H9 (cell line): ENCODE data around the gene SNRNP25. TPM values are rescaled to one million over a fixed set of nuclear protein-coding genes. Genes with fewer than 3 reads are reported as not detected.

Source experiments
- DNase-seq: peaks from one replicate; pipeline ENCODE4 v3.0.0-alpha.2; 2017
- H2AFZ ChIP-seq: one replicate; pipeline ENCODE4 v1.6.1; 2013; ENCODE audit warnings: mild to moderate bottlenecking, low read length, control low read depth, moderate library complexity
- H2AK5ac ChIP-seq: 2 replicates; pipeline ENCODE4 v1.6.1; 2013; ENCODE audit warnings: low read length, control low read depth, mixed read lengths; ENCODE audit not compliant: insufficient read length
- H2BK120ac ChIP-seq: one replicate; pipeline ENCODE4 v1.6.1; 2013; ENCODE audit warnings: low read depth, mild to moderate bottlenecking, low read length, control low read depth, inconsistent platforms; ENCODE audit not compliant: poor library complexity, severe bottlenecking
- H2BK12ac ChIP-seq: 2 replicates; pipeline ENCODE4 v1.6.1; 2013; ENCODE audit warnings: low read length, control low read depth, mixed read lengths, low read depth; ENCODE audit not compliant: insufficient read length
- H2BK15ac ChIP-seq: 2 replicates; pipeline ENCODE4 v1.6.1; 2013; ENCODE audit warnings: low read depth, low read length, control low read depth
- H2BK20ac ChIP-seq: one replicate; pipeline ENCODE4 v1.6.1; 2013; ENCODE audit warnings: low read depth, mild to moderate bottlenecking, low read length, control low read depth, inconsistent platforms; ENCODE audit not compliant: poor library complexity, severe bottlenecking
- H2BK5ac ChIP-seq: 2 replicates; pipeline ENCODE4 v1.6.1; 2013; ENCODE audit warnings: low read length, control low read depth, mixed read lengths; ENCODE audit not compliant: insufficient read length
- H3K14ac ChIP-seq: 2 replicates; pipeline ENCODE4 v1.6.1; 2013; ENCODE audit warnings: low read length, control low read depth; ENCODE audit not compliant: insufficient read depth
- H3K18ac ChIP-seq: 2 replicates; pipeline ENCODE4 v1.6.1; 2013; ENCODE audit warnings: low read depth, mild to moderate bottlenecking, mixed read lengths, low read length, control low read depth; ENCODE audit not compliant: insufficient read length
- H3K23ac ChIP-seq: 2 replicates; pipeline ENCODE4 v1.6.1; 2013; ENCODE audit warnings: low read length, control low read depth, mixed read lengths, low read depth; ENCODE audit not compliant: insufficient read length
- H3K23me2 ChIP-seq: 2 replicates; pipeline ENCODE4 v1.6.1; 2013; ENCODE audit warnings: low read depth, mild to moderate bottlenecking, mixed read lengths, low read length, control low read depth; ENCODE audit not compliant: insufficient read length, poor library complexity, severe bottlenecking
- H3K27ac ChIP-seq: 2 replicates; pipeline ENCODE4 v1.5.1; 2013; ENCODE audit warnings: low read length, control low read depth, mixed read lengths, low read depth; ENCODE audit not compliant: insufficient read length
- H3K27me3 ChIP-seq: 2 replicates; pipeline ENCODE4 v1.6.1; 2013; ENCODE audit warnings: low read length, control low read depth, inconsistent platforms; ENCODE audit not compliant: insufficient read depth
- H3K4ac ChIP-seq: 2 replicates; pipeline ENCODE4 v1.6.1; 2013; ENCODE audit warnings: low read depth, mild to moderate bottlenecking, control low read depth, inconsistent platforms, low read length, moderate library complexity
- H3K4me1 ChIP-seq: 2 replicates; pipeline ENCODE4 v1.6.1; 2013; ENCODE audit warnings: low read length, control low read depth, inconsistent platforms; ENCODE audit not compliant: insufficient read depth
- H3K4me2 ChIP-seq: 2 replicates; pipeline ENCODE4 v1.6.1; 2013; ENCODE audit warnings: low read length, control low read depth, mixed read lengths; ENCODE audit not compliant: insufficient read length, insufficient read depth
- H3K56ac ChIP-seq: 2 replicates; pipeline ENCODE4 v1.6.1; 2013; ENCODE audit warnings: low read depth, mild to moderate bottlenecking, mixed read lengths, low read length, control low read depth; ENCODE audit not compliant: insufficient read length
- H3K79me1 ChIP-seq: 2 replicates; pipeline ENCODE4 v1.6.1; 2013; ENCODE audit warnings: low read depth, mild to moderate bottlenecking, moderate library complexity, low read length, control low read depth, inconsistent platforms; ENCODE audit not compliant: insufficient read depth, poor library complexity, severe bottlenecking
- H3K79me2 ChIP-seq: 2 replicates; pipeline ENCODE4 v1.6.1; 2013; ENCODE audit warnings: low read length, control low read depth, inconsistent platforms; ENCODE audit not compliant: insufficient read depth
- H3K9ac ChIP-seq: 2 replicates; pipeline ENCODE4 v1.6.1; 2013; ENCODE audit warnings: low read length, control low read depth, mixed read lengths; ENCODE audit not compliant: insufficient read length; ENCODE audit errors: extremely low read depth
- H3K9me3 ChIP-seq: one replicate; pipeline ENCODE4 v1.6.1; 2013; ENCODE audit warnings: low read depth, low read length, inconsistent platforms; ENCODE audit not compliant: control insufficient read depth
- H3T11ph ChIP-seq: one replicate; pipeline ENCODE4 v1.6.1; 2013; ENCODE audit warnings: mild to moderate bottlenecking, low read length, control low read depth, inconsistent platforms
- H4K20me1 ChIP-seq: one replicate; pipeline ENCODE4 v1.6.1; 2013; ENCODE audit not compliant: control insufficient read depth, insufficient read length, insufficient read depth
- H4K5ac ChIP-seq: 2 replicates; pipeline ENCODE4 v1.6.1; 2013; ENCODE audit warnings: low read depth, mild to moderate bottlenecking, mixed read lengths, low read length, control low read depth; ENCODE audit not compliant: insufficient read length
- H4K8ac ChIP-seq: replicated peaks from 2 replicates; pipeline ENCODE4 v1.6.1; 2013; ENCODE audit warnings: low read length, control low read depth, mixed read lengths, low read depth; ENCODE audit not compliant: insufficient read length
- H4K91ac ChIP-seq: 2 replicates; pipeline ENCODE4 v1.6.1; 2013; ENCODE audit warnings: low read depth, mild to moderate bottlenecking, moderate library complexity, mixed read lengths, low read length, control low read depth; ENCODE audit not compliant: insufficient read length
- H3K27ac Mint-ChIP-seq, 3 experiments: 2 replicates in 2 of 3; 3 replicates in 1 of 3; pipeline ENCODE4 v1.8.0; 2020 to 2021; ENCODE audit warnings: mixed read lengths in 3 of 3, mild to moderate bottlenecking in 1 of 3, moderate library complexity in 1 of 3
- H3K27me3 Mint-ChIP-seq: 2 replicates; pipeline ENCODE4 v1.8.0; 2021; ENCODE audit warnings: low read depth, mild to moderate bottlenecking, moderate library complexity, mixed read lengths
- H3K36me3 Mint-ChIP-seq, 3 experiments: 2 replicates in 2 of 3; 3 replicates in 1 of 3; pipeline ENCODE4 v1.8.0; 2020 to 2021; ENCODE audit warnings: low read depth in 3 of 3, mixed read lengths in 3 of 3; ENCODE audit not compliant: insufficient read depth in 1 of 3
- H3K4me1 Mint-ChIP-seq, 2 experiments: 2 replicates each; pipeline ENCODE4 v1.8.0; 2020; ENCODE audit warnings: mixed read lengths in 2 of 2
- H3K4me3 Mint-ChIP-seq, 2 experiments: 2 replicates in 1 of 2; 3 replicates in 1 of 2; pipeline ENCODE4 v1.8.0; 2020 to 2021; ENCODE audit warnings: mild to moderate bottlenecking in 2 of 2, mixed read lengths in 2 of 2, moderate library complexity in 1 of 2
- H3K9me3 Mint-ChIP-seq, 2 experiments: 2 replicates in 1 of 2; 3 replicates in 1 of 2; pipeline ENCODE4 v1.8.0; 2020; ENCODE audit warnings: mild to moderate bottlenecking in 2 of 2, mixed read lengths in 2 of 2, moderate library complexity in 1 of 2
- WGBS: extraction: QIAGEN DNeasy Blood & Tissue Kit; methylation state at CpG from one replicate; pipeline ENCODE4 v1.1.7; 2013; ENCODE audit warnings: missing lambda C conversion rate, low lambda C conversion rate, mixed read lengths; ENCODE audit not compliant: insufficient read length; ENCODE audit errors: extremely low coverage; 5-methylcytosine and 5-hydroxymethylcytosine counted together
- total RNA-seq: library from RNA; stranded (reverse); gene quantifications from 2 replicates; pipeline ENCODE4 v1.2.1, GENCODE V29; 2021
- TF ChIP-seq, protein P1 (sequence below): fragments of 200-600 bp; sonication (generic); conservative IDR thresholded peaks from 3 replicates; pipeline ENCODE4 v1.8.0; 2021; ENCODE audit warnings: antibody characterized with exemption, mild to moderate bottlenecking

Gene SNRNP25
- total RNA-seq, 1 experiment from 2014 or later: 78.5 TPM

DNA sequence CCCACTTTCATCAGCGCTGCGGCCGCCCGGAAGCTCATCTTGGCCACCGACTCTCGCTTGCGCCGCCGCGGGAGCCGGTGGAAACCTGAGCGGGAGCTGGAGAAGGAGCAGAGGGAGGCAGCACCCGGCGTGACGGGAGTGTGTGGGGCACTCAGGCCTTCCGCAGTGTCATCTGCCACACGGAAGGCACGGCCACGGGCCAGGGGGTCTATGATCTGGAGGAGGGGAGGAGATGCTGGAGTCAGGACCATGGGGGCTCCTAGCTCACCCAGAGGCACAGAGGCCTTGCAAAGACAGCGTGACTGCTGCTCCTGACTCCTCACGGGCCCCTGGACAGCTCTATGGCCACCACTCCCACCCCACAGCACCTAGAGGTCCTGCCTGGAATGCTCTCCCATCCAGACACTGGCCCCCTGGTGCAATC, 9.4 kb downstream of the SNRNP25 start:
- no peak overlapping the region for H2BK15ac ChIP-seq
- no peak overlapping the region for H4K91ac ChIP-seq
- no peak overlapping the region for H3K4me2 ChIP-seq
- H3K23ac ChIP-seq: no peak overlapping the region
- Mint-ChIP-seq H3K4me1 (peaks cover 8 to 11% of the 10 kb centered on the region in 2 experiments), H3K27ac (no peak overlapping the region), H3K9me3 (no peaks in the 10 kb centered on the region), H3K36me3 (peaks cover 18 to 43% (median 39%) of the 10 kb centered on the region in 3 experiments; a peak in 6 of 7 replicates), H3K27me3 (peaks cover 1% of the 10 kb centered on the region; the same call in 1 of the 2 replicates), H3K4me3 (no peak overlapping the region)
- no peak overlapping the region for H3T11ph ChIP-seq
- no peaks in the 10 kb centered on the region for H3K23me2 ChIP-seq
- no peak overlapping the region for H3K4ac ChIP-seq
- H3K9ac ChIP-seq: no peak overlapping the region
- H3K18ac ChIP-seq: no peak overlapping the region
- no peak overlapping the region for H4K5ac ChIP-seq
- H3K4me1 ChIP-seq: no peaks in the 10 kb centered on the region
- H2AK5ac ChIP-seq: no peak overlapping the region
- H2BK12ac ChIP-seq: no peak overlapping the region
- no peak overlapping the region for H3K14ac ChIP-seq
- H2BK120ac ChIP-seq: no peak overlapping the region
- no peaks in the 10 kb centered on the region for H3K9me3 ChIP-seq
- TF ChIP-seq, protein P1, sequence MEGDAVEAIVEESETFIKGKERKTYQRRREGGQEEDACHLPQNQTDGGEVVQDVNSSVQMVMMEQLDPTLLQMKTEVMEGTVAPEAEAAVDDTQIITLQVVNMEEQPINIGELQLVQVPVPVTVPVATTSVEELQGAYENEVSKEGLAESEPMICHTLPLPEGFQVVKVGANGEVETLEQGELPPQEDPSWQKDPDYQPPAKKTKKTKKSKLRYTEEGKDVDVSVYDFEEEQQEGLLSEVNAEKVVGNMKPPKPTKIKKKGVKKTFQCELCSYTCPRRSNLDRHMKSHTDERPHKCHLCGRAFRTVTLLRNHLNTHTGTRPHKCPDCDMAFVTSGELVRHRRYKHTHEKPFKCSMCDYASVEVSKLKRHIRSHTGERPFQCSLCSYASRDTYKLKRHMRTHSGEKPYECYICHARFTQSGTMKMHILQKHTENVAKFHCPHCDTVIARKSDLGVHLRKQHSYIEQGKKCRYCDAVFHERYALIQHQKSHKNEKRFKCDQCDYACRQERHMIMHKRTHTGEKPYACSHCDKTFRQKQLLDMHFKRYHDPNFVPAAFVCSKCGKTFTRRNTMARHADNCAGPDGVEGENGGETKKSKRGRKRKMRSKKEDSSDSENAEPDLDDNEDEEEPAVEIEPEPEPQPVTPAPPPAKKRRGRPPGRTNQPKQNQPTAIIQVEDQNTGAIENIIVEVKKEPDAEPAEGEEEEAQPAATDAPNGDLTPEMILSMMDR: no peak
- H3K79me2 ChIP-seq: no peaks in the 10 kb centered on the region
- no peak overlapping the region for H3K56ac ChIP-seq
- no peak overlapping the region for H2AFZ ChIP-seq
- H4K8ac ChIP-seq: no peak overlapping the region
- H3K27ac ChIP-seq: no peak overlapping the region
- no peaks in the 10 kb centered on the region for H3K79me1 ChIP-seq
- H3K27me3 ChIP-seq: no peaks in the 10 kb centered on the region
- H2BK20ac ChIP-seq: no peak overlapping the region
- H2BK5ac ChIP-seq: no peak overlapping the region
- DNase-seq: no peak
- no peaks in the 10 kb centered on the region for H4K20me1 ChIP-seq
- WGBS: no CpG with 5 or more reads among the region's 21 CpGs
